ENCODE data around the gene RTN4RL1.

- TF ChIP-seq CTCF (IDR thresholded peaks at IDR 0.05), result no peak
- TF ChIP-seq POLR2A (IDR thresholded peaks at IDR 0.05), result no peak
These were observed 49.8 kb upstream of the RTN4RL1 start for GRCh38 chr17:2074919-2075318.
